GM18858 (cell line): ENCODE data around the gene AGO4.
A peak's percentile ranks its signal among the peaks of the same experiment; 100 is the strongest.
"Not testable (repeated sequence)": the region's sequence is repeated elsewhere in the genome, so short reads cannot be mapped to it uniquely, and the experiment has no call there.

Source experiments
- ATAC-seq: cut with Tn5 transposase; IDR thresholded peaks from one replicate; pipeline ENCODE4 v1.9.1; 2021; ENCODE audit not compliant: unreplicated experiment

The AGO4 gene

DNA sequence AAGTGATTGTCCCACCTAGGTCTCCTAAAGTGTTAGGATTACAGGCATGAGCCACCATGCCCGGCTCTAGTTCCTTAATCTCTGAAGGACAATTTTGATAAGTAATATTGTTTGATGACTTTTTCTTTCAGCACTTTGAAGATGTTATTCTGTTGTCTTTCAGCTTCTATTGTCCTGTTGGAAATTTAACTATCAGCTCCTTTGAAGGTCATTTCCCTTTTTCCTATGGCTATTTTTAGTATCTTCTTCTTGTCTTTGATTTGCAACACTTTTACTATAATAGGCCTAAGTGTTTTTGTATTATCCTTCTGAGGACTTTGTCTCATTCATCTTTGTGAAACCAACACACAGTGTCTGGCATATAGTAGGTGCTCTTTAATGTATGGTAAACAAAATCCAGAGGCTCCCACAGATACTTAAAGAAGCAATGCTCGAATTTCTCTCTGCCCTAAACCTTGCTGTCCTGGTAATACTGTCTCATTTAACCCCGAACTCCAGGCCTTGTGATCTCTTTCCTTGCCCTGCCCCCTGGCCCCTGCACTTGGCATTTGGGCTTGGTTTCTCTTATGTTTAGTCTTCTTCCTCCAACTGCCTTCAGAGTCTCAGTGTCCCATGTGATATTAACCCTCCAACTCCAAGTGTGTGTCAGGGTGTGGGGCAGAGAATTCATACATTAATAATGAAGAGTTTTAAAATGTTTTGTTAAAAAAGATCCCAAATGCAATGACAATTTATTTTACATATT, 56.2 kb downstream of the AGO4 start:
- ATAC-seq, result no peak

DNA sequence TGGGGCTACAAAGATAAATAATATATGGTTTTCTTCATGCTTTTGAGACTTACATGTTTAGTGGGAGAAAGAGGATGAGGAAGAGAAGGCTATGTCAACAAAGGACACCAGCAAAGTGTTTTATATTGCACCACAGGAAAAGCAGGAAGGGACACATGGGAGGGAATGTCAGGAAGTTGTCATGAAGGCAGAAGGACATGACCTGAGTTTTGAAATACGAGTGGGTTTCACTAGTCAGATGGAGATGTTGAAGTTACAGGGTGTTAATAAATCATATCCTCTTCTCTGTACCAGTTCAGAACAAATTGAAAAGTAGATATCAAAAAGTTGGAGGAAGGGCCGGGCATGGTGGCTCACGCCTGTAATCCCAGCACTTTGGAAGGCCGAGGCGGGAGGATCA, 57.0 kb downstream of the AGO4 start:
- ATAC-seq, result no peak

DNA sequence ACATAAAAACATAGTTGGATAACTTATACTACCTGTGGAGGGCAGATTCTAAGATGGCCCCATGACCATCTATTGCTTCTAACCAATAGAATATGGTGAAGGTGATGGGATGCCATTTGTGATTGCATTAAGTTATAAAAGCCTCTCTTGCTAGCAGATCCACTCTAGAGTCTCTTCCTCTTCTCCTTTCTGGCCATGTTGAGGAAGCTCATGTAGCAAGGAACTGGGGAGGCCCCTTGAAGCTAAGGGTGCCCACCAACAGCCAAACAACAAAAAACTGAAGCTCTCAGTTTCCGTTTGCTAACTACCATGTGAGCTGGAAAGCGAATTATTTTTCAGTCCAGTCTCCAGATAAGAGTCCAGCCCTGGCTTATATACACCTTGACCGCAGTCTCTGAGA, 59.2 kb downstream of the AGO4 start:
- no peak for ATAC-seq

DNA sequence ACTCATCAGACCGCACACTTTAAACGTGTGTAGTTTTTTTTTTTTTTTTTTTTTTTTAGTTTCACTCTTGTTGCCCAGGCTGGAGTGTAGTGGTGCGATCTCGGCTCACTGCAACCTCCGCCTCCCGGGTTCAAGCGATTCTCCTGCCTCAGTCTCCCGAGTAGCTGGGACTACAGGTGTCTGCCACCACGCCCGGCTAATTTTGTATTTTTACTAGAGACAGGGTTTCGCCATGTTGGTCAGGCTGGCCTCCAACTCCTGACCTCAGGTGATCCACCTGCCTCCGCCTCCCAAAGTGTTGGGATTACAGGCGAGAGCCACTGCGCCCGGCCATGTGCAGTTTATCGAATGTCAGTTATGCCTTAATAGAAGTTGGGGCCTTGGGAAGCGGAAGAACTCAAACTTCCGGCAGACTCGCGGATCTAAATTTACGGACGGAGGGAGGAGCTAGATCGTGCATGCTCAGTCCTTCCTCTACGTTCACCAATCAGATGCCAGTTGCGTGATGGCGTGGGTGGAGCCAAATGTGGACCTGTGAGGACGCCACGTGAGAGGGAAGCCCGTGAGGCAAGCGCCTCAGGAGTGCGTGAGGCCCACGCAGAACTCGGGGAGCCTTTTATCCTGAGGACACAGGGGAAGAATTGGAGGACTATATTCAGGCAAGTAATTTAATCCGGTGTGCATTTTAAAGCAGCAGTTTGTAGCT, 61.6 kb downstream of the AGO4 start:
- not testable (repeated sequence) for ATAC-seq

DNA sequence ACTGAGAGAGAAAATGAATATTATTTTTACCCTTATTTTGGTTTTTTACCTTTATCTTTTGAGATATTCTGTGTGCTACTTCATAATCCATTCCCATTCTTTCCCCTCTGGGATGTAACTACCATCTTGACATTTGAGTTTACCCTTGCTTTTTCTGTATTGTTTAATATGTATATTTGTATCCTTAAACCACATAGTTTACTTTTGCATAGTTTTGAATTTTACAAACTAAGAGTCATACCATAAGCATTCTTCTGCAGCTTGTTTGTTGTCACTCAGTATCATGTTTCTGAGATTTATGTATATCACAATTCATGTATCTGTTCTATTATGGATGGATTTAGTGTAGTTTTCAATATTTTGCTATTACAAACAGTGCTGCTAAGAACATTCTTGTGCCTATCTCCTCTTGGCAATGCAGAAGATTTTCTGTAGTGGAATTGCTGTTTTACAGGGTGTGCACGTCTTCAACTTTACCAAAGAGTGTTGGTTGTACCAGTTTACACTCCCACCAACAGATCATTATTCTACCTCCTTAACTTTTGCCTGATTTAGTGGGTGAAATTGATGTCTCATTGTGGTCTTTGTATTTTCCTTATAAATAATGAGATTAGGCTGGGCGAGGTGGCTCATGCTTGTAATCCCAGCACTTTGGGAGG, 63.0 kb downstream of the AGO4 start:
- ATAC-seq, result no peak

DNA sequence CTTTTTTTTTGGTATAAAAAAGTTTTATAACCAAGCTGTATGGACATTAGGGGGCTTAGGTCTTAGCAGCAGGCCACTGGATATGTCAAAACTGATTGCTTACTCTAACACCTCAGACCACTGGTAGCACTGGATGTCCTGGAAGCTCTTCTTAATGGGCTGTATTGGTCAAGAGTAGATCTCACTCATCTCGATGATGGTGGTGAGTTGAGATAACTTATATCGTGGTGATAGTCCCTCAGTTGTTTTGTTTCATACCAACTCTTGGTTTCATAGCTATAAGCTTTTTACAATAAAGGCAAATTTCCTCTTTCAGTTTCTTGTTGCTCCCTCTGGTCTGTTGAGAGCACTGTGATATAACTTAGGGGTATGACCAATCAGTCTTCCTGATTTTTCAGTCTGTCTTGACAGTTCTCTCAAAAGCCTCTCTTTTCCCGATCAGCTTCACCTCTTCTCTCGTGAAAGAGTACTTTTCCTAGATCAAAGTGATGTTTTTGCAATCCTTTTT, 65.5 kb downstream of the AGO4 start:
- no peak for ATAC-seq

DNA sequence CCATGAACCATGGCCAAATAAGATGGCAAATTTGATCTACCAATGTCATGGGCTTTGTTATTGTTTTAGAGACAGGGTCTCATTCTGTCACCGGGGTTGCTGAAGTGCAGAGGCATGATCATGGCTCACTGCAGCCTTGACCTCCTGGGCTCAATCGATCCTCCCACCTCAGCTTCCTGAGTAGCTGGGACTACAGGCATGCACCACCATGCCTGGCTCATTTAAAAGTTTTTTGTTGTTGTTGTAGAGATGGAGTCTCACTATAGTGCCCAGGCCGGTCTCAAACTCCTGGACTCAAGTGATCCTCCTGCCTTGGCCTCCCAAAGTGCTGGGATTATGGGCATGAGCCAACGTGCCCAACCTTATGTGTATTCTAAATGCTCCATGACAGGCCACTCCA, 66.3 kb downstream of the AGO4 start:
- not testable (repeated sequence) for ATAC-seq

DNA sequence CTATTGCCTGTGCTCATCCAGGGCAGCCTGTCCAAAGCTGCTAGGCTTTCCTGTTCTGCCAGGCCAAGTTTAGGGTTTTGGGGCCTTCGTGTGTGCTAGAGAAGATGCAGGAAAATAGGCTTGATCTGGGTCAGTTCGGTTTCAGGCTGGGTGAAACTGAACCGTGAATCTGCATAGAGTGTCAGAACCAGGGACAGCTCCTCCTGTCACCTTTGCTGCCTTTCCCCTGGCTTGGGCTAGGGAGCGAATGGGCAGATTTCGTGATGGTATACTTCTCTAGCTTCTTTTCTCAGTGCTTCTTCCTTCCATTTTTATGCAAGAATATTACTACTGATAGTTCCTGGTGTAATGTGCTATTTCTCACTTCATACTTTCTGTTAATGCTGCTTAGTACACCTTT, 69.2 kb downstream of the AGO4 start:
- no peak for ATAC-seq

DNA sequence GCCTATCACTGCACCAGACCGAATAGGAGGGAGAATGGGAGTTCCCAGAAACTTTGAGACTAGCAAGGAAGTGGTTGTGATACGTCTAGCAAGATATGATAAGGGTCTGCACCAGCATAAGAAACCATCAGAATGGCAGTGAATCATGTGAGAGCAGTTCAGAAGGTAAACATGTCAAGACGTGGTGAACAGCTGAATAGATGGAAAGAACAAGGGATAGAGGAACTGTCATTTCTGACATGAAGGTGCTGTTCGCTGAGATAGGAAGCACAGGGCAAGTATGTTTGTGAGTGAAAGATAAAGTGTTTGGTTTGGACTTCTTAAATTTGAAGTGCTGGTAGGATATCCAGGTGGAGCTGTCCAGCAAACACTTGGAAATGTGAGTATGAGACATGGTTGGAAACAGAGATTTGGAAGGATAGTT, 74.0 kb downstream of the AGO4 start:
- ATAC-seq, result no peak

DNA sequence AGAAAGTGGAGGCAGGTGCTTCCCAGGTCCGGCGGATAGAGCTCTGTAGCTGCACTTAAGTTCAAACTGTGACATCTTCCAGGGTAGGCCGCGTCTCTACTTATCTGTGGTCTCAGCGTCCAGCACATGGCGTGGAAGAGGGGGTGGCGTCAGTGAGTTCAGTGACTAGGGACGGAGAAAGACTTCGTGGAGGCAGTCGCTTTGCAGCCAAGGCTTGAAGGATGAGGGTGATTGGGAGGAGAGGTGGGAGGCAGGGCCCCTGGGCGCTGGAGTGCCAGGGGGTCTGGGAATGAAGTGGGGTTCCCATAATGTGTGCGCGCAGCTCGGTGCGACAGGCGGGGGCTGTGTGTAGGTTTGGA, 74.7 kb downstream of the AGO4 start:
- ATAC-seq, result no peak

DNA sequence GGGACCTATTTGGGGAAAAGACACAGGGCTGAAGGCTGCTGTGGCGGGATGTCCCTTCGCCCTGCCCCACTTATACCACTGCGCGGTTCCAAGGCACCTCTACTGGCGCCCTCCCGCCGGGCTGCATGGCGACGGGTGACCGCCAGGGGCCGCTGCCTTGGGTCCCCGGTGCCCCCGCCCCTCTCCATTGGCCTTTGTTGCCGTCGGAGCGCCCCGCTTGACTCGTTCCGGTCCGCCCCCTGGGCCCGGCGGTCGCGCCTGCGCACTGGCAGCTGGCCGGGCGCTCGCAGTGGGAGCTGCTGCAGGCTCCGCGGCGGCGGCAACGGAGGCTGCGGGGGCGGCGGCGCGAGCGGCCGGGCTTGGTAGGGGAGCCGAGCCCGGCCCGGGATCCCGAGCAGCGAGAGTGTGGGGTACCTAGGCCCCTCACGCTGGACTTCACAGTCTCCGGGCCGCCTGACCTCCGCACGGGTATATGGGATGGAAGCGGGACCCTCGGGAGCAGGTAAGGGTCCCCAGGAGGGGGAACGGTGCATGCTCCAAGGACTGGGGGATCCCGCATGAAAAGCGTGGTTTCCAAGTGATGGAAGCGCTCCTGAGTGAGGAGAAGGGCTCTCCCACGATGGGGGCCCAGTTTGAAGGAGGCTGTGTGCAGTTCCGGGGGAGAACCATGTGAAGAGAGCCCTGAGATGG, 75.3 kb downstream of the AGO4 start, which contains the start of gene AGO1:
TSS of gene AGO1 (plus strand) at position 265 of the 690 bp plus-strand sequence. CDS start at position 478, 213 bp downstream.
- ATAC-seq, result peak; percentile 52

DNA sequence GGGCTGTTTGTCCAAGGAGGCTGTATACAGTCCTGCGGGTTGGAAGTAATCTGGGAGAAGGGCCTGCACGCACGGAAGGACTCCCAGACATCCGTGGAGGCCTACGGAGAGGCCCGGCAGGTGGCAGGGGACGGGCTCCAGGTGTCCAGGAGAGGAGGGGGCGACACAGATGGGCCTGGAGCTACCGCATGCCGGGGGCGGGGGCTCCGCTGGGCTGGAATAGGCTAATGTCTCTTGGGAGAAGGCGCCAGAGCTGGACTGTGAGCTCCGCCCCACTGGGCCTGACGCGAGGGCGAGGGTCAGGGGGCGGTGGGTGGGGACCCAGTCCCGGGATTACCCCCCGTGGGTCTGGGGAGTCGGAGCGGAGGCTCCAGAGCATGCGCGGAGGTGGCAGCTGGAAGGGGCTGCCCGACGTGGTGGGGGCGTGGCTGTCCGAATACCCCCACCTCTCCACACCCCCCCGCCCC, 75.9 kb downstream of the AGO4 start:
- no peak for ATAC-seq

DNA sequence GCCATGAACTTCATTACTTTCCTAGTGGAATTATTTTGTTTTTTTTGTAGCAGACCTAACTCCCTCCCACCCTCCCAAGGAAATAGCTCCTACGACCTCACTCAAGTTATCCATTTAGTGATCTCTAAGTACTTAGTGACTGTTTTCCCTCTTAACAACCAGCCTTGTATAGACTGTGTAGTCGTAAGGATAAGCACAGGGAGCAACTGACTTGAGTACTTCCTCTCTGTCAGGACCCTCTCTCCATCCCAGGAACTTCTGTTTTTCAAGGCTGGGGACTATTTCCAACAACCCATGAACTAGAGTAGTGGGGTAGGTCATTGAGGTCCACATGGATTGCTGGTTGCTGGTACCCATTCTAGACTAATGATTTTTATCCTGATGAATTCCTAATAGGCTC, 77.1 kb downstream of the AGO4 start:
- no peak for ATAC-seq

DNA sequence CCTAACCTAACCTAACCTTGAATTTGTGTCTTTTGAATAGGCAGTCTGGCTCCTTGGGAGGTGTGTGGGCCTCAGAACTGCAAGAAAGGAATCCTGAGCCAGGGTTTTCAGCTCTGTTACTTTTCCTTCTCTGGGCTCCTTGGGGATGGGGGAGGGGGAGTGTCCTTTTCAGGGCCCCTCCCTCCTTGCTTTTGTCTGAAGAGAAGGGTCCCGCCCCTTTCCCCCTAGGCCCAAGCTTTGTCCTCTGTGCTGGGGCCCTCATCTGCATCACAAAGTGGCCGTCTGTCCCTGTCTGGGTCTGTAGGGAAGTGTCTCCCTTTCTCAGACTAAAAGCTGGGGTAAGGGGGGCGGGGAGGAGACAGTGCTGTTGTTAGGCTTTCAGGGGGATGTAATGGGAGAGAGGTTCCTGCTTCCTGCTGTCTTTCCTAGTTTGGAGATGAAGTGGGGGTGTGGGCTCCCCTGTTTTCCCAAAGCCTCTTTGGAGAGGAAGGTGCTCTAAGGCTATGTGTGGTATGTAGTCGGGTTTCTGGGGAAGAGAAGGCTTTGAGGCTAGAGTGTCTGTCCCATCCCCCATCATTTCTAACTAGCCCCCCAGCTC, 78.2 kb downstream of the AGO4 start:
- no peak for ATAC-seq

DNA sequence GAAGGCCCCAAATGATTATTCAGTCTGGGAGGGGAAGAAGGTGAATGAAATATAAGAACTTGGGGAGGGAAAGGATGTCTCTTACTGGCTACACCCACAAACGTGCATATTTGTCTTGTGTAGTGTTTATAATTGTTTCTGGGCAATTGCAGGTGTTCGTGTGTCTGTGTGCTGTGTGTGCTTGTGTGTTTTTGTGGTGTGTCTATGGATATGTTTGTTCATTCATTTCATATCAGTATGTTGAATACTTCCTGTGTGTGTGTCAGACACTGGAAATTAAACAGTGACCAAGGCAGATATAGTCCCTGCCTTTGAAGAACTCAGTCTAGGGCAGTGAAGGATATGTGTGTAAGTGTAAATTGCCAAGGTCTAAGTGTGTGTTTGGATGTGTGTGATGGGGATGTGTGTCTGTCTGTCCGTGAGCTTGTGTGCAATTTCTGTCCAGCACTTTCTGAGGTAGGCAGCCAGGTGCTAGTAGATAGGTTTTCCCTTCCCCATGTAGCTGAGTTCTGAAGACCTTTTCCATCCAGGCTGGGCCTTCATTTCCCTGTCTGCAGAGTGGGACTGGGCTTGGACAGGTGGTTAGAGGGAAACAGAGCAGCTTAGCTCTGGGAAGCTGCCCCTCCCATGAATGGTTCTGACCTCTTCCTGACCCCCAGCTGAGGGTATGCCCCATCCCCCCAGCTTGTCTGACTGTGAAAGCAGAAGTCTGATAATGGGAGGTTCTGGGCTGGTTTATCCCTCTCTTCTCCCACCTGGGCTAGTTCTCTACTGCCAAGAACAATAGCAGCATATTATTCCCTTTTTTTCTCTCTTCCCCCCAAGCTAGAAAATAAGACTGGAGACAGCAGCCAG, 79.0 kb downstream of the AGO4 start:
- no peak for ATAC-seq

DNA sequence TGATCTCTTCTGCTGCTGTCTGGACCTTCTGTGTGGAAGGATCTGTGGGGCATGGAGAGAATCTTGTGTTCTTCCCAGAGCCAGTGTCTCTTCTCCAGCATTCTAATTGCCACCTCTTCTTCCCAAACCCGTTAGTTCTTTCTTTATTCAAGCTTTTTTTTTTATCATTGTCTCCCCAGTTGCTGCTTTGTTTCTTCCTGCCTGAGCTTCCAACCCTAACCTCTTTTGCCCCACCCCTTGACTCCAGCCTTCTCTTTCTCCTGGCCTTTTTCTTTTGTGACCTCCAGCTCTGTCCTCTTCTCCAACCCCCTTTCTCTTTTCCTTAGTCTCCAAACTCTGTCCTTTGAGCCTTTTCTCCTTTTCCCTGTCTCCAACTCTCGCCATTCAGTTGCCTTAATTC, 79.7 kb downstream of the AGO4 start:
- ATAC-seq, result no peak

DNA sequence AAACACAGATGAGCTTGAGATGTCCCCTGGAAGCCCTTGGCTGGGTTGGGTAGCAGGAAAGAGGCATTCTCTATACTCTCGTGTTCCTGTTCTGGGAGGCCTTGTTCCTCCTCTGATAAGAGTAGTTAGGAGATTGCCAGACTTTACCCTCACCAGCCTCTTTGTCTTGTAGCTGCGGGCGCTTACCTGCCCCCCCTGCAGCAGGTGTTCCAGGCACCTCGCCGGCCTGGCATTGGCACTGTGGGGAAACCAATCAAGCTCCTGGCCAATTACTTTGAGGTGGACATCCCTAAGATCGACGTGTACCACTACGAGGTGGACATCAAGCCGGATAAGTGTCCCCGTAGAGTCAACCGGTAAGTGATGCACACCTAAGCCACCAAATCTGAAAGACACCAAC, 80.4 kb downstream of the AGO4 start:
- no peak for ATAC-seq

DNA sequence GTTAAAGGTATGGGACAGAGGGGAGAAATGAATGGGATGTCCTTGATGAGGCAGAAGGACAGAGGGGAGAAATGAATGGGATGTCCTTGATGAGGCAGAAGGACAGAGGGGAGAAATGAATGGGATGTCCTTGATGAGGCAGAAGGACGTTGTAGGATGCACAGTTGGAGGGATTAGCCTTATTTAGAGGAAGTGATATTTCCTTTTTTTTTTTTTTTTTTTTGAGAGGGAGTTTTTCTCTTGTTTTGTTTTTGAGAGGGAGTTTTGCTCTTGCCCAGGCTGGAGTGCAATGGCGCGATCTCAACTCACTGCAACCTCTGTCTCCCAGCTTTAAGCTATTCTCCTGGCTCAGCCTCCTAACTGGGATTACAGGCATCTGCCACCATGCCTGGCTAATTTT, 81.2 kb downstream of the AGO4 start:
- ATAC-seq, result not testable (repeated sequence)

DNA sequence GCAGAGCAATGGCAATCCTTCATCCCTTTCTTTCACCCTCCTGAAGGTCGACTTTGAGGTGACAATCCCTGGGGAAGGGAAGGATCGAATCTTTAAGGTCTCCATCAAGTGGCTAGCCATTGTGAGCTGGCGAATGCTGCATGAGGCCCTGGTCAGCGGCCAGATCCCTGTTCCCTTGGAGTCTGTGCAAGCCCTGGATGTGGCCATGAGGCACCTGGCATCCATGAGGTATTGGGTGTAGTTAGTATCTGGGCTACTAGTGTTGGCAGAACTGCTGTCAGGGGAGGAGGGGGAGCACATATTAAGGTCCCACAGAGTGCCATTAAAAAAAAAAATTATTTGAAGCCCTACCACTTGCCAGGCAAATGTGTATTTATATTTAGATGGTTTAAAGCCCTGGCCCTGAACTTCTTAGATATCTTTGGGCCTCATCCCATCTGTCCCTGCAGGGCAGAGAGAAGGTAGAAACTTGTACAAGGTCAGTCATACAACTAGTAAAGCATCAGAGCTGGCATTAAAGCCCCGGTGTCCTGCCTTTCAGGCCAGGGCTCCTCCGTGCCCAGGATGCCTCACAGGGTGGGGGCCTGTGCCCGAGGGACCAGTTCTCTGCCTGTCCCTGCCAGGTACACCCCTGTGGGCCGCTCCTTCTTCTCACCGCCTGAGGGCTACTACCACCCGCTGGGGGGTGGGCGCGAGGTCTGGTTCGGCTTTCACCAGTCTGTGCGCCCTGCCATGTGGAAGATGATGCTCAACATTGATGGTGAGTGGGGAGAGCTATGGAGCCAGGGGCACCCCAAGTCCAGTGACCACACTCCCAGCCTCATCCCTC, 85.4 kb downstream of the AGO4 start:
- ATAC-seq, result no peak
